Stimulated activated naive B cell treated with anti-CD40 and anti-IgM and Interleukin-4, amounts not matched to agents 10 μg/mL and 1 μg/mL and 100 μg/mL, for 72 hours (primary cell): Measurements from ENCODE around the gene CAMKMT.

Source experiments
- ATAC-seq, 2 donors: fragments of 150-1000 bp; cut with Tn5 transposase; replicated peaks; 2 replicates each; pipeline ENCODE4 v1.10.0; 2021; ENCODE audit warnings: moderate library complexity in 1 of 2
- DNase-seq: peaks from one replicate; pipeline ENCODE4 v3.0.0; 2021
- H3K27ac Mint-ChIP-seq: one replicate; pipeline ENCODE4 v1.8.0; 2022; ENCODE audit warnings: mild to moderate bottlenecking, mixed read lengths
- H3K27me3 Mint-ChIP-seq, 2 donors: one replicate each; pipeline ENCODE4 v1.8.0; 2022; ENCODE audit warnings: mixed read lengths in 2 of 2
- H3K36me3 Mint-ChIP-seq, 2 donors: one replicate each; pipeline ENCODE4 v1.8.0; 2022; ENCODE audit warnings: mixed read lengths in 2 of 2, mild to moderate bottlenecking in 1 of 2
- H3K4me1 Mint-ChIP-seq, 2 donors: one replicate each; pipeline ENCODE4 v1.8.0; 2022; ENCODE audit warnings: mixed read lengths in 2 of 2, mild to moderate bottlenecking in 1 of 2
- H3K4me3 Mint-ChIP-seq, 2 donors: one replicate each; pipeline ENCODE4 v1.8.0; 2022; ENCODE audit warnings: mild to moderate bottlenecking in 2 of 2, mixed read lengths in 2 of 2, moderate library complexity in 1 of 2
- H3K9me3 Mint-ChIP-seq, 2 donors: one replicate each; pipeline ENCODE4 v1.8.0; 2022; ENCODE audit warnings: mixed read lengths in 2 of 2, mild to moderate bottlenecking in 1 of 2

Gene CAMKMT

GRCh38 chr2:44443517-44443916 lies 81.8 kb downstream of the CAMKMT start:
- Mint-ChIP-seq H3K4me3 (no peak overlapping the region), H3K36me3 (peaks cover 21 to 38% of the 10 kb centered on the region in 2 donors), H3K27me3 (no peaks in the 10 kb centered on the region), H3K9me3 (peaks cover 0 to 3% of the 10 kb centered on the region in 2 donors), H3K4me1 (no peaks in the 10 kb centered on the region), H3K27ac (no peak overlapping the region)
- no peak for ATAC-seq
- DNase-seq = no peak

- H3K27ac Mint-ChIP-seq = no peak overlapping the region
- no peaks in the 10 kb centered on the region for H3K9me3 Mint-ChIP-seq
- DNase-seq = no peak
- H3K4me3 Mint-ChIP-seq = no peak overlapping the region
- H3K36me3 Mint-ChIP-seq = peaks cover 14 to 29% of the 10 kb centered on the region in 2 donors
- no peaks in the 10 kb centered on the region for H3K27me3 Mint-ChIP-seq
- no peaks in the 10 kb centered on the region for H3K4me1 Mint-ChIP-seq
- no peak for ATAC-seq
Measured at GRCh38 chr2:44444881-44445280, 83.1 kb downstream of the CAMKMT start.

DNA sequence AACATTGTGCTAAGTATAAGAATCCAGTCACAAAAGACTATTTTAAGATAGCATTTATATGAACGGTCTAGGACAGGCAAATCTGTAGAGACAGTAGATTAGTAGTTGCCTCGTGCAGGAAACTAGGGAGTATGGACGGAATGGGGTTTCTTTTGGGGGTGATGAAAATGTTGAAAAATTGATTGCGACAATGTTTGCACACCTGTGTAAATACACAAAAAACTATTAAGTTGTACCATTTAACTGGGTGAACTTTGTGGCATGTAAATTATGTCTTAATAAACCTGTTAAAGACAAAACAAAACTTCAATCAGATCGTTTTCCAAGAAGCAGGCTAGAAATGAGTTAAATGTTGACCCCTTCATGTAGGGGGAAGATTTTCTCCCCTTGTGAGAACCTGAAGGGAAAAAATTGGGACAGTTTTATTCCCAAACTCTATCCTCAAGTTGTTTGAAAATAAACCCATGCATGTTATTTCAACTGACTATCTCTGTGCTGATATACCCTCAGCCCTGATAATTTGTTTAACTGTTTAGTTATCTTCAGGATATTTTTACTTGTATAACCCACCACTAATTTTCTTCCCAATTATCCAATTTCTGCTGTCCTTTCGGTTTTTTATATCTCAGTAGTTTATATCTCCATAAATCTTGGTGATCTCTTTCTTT lies 87.2 kb downstream of the CAMKMT start:
- Mint-ChIP-seq H3K9me3 (no peaks in the 10 kb centered on the region), H3K4me1 (no peaks in the 10 kb centered on the region), H3K4me3 (no peak overlapping the region), H3K27me3 (no peaks in the 10 kb centered on the region), H3K27ac (no peak overlapping the region), H3K36me3 (peaks cover 9 to 21% of the 10 kb centered on the region in 2 donors)
- no peak for DNase-seq
- ATAC-seq = no peak

- ATAC-seq (no peak), DNase-seq (no peak)
- Mint-ChIP-seq H3K4me3 (no peak overlapping the region), H3K9me3 (no peaks in the 10 kb centered on the region), H3K4me1 (no peaks in the 10 kb centered on the region), H3K27me3 (no peaks in the 10 kb centered on the region), H3K36me3 (peaks cover 4 to 19% of the 10 kb centered on the region in 2 donors), H3K27ac (no peak overlapping the region)
Measured at GRCh38 chr2:44450082-44450481, 88.3 kb downstream of the CAMKMT start.

DNA sequence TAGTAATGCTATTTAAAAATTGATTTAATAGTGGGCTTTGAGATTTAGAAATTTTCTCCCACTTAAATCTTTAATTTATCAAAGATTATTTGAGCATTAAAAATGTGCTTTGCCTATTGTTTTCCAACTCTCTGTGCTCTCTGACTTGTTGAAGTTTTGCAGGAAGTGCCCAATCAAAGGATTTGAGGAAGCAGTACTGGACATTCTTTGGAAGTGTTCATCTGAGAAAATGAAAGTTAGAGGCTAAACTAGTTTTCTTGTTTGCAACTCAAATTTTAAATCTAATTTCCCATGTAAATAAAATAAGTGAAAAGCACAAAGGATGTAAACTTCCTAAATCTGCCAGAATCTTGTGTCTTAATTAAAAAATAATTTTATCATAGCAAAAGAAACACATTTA lies 89.1 kb downstream of the CAMKMT start:
- Mint-ChIP-seq H3K4me1 (no peaks in the 10 kb centered on the region), H3K27ac (no peak overlapping the region)
- no peak for ATAC-seq

GRCh38 chr2:44452069-44452583 lies 90.4 kb downstream of the CAMKMT start:
- peaks cover 0 to 6% of the 10 kb centered on the region in 2 donors for H3K36me3 Mint-ChIP-seq
- H3K9me3 Mint-ChIP-seq = no peaks in the 10 kb centered on the region
- H3K27me3 Mint-ChIP-seq = no peaks in the 10 kb centered on the region
- DNase-seq (no peak), ATAC-seq (no peak)
- H3K27ac Mint-ChIP-seq = no peak overlapping the region
- H3K4me3 Mint-ChIP-seq = no peak overlapping the region
- no peaks in the 10 kb centered on the region for H3K4me1 Mint-ChIP-seq

More for the DNA sequence above, 89.1 kb downstream of the CAMKMT start:
- H3K27me3 Mint-ChIP-seq = no peaks in the 10 kb centered on the region
- H3K4me3 Mint-ChIP-seq = no peak overlapping the region
- no peak for DNase-seq
- no peaks in the 10 kb centered on the region for H3K9me3 Mint-ChIP-seq
- H3K36me3 Mint-ChIP-seq = peaks cover 4 to 12% of the 10 kb centered on the region in 2 donors

DNA sequence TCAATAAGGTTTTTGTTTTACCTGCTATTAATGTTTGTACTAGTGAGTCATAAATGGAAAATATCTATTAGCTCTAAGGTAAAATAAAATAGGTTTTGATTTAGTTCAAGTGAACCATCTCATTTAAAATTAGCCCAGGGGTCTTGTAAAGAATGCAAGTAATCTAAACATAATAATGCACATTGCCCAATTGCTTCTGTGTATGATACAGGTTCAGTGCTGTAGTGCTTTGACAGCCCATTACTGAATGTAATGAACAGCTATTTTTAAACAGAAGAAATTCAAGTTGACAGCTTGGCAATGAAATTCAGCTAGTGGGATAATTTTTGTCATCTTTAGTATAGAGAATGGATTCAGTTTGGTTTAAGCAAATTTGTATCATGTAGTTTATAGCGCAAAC lies 91.5 kb downstream of the CAMKMT start:
- H3K4me1 Mint-ChIP-seq = no peaks in the 10 kb centered on the region
- ATAC-seq (no peak), DNase-seq (no peak)
- no peak overlapping the region for H3K4me3 Mint-ChIP-seq
- H3K27ac Mint-ChIP-seq = no peak overlapping the region
- no peaks in the 10 kb centered on the region for H3K27me3 Mint-ChIP-seq
- no peaks in the 10 kb centered on the region for H3K9me3 Mint-ChIP-seq
- peaks cover 0 to 9% of the 10 kb centered on the region in 2 donors for H3K36me3 Mint-ChIP-seq

DNA sequence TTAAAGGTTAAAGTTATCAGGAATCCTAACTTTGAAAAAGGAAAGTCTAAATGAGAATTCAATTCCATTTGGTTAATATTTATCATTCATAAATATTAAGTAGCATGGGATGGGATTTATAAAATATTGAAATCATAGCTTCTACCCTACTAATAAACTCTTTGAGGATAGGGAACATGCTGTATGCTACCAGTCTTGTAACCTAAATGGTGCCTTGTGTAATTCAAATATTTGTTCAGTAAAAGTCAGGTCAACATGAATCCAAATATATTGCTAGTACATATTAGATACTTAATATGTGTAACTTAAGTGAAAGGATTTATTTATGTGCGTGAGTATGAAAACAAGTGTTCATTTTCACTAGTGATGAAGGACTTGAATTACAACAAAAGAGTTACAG lies 94.1 kb downstream of the CAMKMT start:
- Mint-ChIP-seq H3K27ac (no peak overlapping the region), H3K4me1 (no peaks in the 10 kb centered on the region), H3K9me3 (no peaks in the 10 kb centered on the region), H3K4me3 (no peak overlapping the region), H3K27me3 (no peaks in the 10 kb centered on the region), H3K36me3 (peaks cover 4 to 16% of the 10 kb centered on the region in 2 donors)
- ATAC-seq = no peak
- DNase-seq = no peak

DNA sequence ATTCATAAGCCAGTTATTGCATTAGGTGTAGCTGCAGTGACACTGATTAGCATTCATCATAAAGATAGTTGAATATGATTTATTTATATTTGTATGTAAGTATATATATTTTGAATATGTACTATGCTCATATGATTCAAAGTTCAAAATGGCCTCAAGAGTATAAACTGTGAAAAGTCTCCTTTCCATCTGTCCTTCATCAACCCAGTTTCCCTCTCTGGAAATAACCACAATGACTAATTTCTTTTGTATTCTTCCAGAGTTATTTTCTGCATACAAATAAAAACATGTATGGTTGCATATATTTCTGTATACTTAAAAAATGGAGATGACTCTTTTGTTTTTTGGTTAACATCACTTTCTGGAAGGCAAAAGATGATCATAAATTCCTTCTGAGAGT lies 95.2 kb downstream of the CAMKMT start:
- no peak overlapping the region for H3K4me3 Mint-ChIP-seq
- H3K27me3 Mint-ChIP-seq = no peaks in the 10 kb centered on the region
- H3K4me1 Mint-ChIP-seq = no peaks in the 10 kb centered on the region
- no peak overlapping the region for H3K27ac Mint-ChIP-seq
- DNase-seq (no peak), ATAC-seq (no peak)
- H3K36me3 Mint-ChIP-seq = peaks cover 5 to 16% of the 10 kb centered on the region in 2 donors
- H3K9me3 Mint-ChIP-seq = no peaks in the 10 kb centered on the region

DNA sequence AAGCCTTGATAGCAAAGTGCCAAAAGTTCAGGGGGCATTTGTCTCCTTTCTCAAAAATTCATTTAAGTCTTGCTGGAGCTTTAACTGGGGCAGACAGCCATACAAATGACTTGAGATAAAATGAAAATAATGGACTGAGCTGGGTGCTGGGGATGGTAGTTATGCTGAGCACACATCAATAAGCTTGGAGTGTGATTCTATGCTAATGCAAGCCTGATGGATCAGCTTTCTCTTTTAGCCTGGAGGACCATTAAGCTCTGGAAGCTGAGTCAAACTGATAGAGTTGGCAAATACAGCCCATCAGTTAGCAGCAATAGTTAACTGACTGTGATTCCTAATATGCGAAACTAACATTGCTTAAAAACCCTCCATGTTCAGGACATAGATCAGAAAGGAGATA lies 98.0 kb downstream of the CAMKMT start:
- Mint-ChIP-seq H3K4me3 (no peak overlapping the region), H3K4me1 (no peaks in the 10 kb centered on the region), H3K27me3 (peaks cover 0 to 5% of the 10 kb centered on the region in 2 donors), H3K36me3 (peaks cover 20 to 33% of the 10 kb centered on the region in 2 donors), H3K27ac (no peak overlapping the region), H3K9me3 (peaks cover 16% of the 10 kb centered on the region in 2 donors)
- ATAC-seq (no peak), DNase-seq (no peak)

GRCh38 chr2:44462934-44463849 lies 101.4 kb downstream of the CAMKMT start:
- DNase-seq = no peak
- peaks cover 0 to 5% of the 10 kb centered on the region in 2 donors for H3K27me3 Mint-ChIP-seq
- peaks cover 22 to 29% of the 10 kb centered on the region in 2 donors for H3K9me3 Mint-ChIP-seq
- H3K27ac Mint-ChIP-seq = no peak overlapping the region
- ATAC-seq = no peak
- H3K4me3 Mint-ChIP-seq = no peak overlapping the region
- H3K36me3 Mint-ChIP-seq = peaks cover 22 to 36% of the 10 kb centered on the region in 2 donors
- no peaks in the 10 kb centered on the region for H3K4me1 Mint-ChIP-seq

DNA sequence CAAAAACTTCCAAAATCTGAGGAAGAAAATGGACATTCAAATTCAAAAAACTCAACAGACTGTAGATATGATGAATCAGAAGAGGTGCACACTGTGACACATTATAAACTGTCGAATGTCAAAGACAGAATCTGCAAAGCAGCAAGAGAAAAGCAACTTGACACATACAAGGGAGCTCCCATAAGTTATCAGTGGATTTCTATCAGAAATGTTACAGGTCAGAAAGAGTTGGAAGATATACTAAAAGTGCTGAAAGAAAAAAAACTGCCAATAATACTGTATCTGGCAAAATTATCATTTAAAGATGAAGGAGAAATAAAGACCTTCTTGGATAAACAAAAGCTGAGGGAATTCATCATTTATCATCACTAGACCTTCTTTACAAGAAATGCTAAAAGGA lies 102.7 kb downstream of the CAMKMT start:
- peaks cover 0 to 5% of the 10 kb centered on the region in 2 donors for H3K27me3 Mint-ChIP-seq

GRCh38 chr2:44470151-44470550 lies 108.4 kb downstream of the CAMKMT start:
- no peak overlapping the region for H3K4me3 Mint-ChIP-seq
- no peaks in the 10 kb centered on the region for H3K4me1 Mint-ChIP-seq
- H3K9me3 Mint-ChIP-seq = peaks cover 6 to 14% of the 10 kb centered on the region in 2 donors
- H3K27ac Mint-ChIP-seq = no peak overlapping the region
- H3K36me3 Mint-ChIP-seq = peaks cover 2 to 8% of the 10 kb centered on the region in 2 donors
- no peaks in the 10 kb centered on the region for H3K27me3 Mint-ChIP-seq
- DNase-seq (no peak), ATAC-seq (no peak)

More for the DNA sequence above, 102.7 kb downstream of the CAMKMT start:
- Mint-ChIP-seq H3K27ac (no peak overlapping the region), H3K4me3 (no peak overlapping the region), H3K36me3 (peaks cover 22 to 35% of the 10 kb centered on the region in 2 donors), H3K9me3 (peaks cover 22 to 29% of the 10 kb centered on the region in 2 donors), H3K4me1 (no peaks in the 10 kb centered on the region)
- DNase-seq = no peak
- ATAC-seq = no peak

DNA sequence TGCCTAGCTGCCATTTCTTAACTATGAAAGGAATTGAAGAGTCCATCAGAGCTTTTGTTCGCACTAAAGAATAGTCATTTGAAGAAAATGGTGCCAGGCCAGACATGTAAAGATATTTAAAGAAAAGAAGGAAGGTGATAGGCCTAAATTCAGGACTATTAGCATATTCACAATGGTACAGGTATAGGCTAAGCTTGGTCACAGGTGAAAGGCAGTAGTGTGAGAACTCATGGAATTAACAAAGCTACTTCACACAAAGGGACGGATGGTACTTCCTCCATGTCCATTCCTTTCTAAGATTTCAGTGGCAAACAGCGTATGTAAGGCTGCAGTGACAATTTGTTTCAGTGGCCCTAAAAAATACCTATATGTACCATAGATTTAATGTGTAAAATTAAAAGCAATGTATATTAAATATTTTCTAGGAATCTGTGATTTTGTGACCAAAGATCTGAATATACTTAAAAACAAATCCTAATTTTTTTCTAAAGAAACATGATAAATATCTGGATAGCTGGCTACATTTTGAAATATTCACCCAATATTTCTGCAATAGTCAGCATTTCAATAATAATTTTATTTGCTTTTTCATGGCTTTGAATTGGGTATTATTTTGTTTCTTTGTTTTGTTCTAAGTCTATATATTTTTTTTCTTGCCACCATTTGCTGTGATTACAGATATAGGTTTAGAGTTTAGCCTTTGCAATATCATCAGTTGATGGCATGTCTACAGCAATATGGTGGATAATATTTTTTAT lies 116.1 kb downstream of the CAMKMT start:
- DNase-seq (no peak), ATAC-seq (no peak)
- no peaks in the 10 kb centered on the region for H3K36me3 Mint-ChIP-seq
- no peaks in the 10 kb centered on the region for H3K9me3 Mint-ChIP-seq
- no peak overlapping the region for H3K4me3 Mint-ChIP-seq
- H3K4me1 Mint-ChIP-seq = no peaks in the 10 kb centered on the region
- H3K27ac Mint-ChIP-seq = no peak overlapping the region
- no peaks in the 10 kb centered on the region for H3K27me3 Mint-ChIP-seq
